Measurements from ENCODE around the gene IFI30. TPM values are rescaled to one million over a fixed set of nuclear protein-coding genes. Genes with fewer than 3 reads are reported as not detected.

Gene IFI30
- 10 to 100 TPM; 12.0 to 19.8 (median 17.6) TPM for polyA plus RNA-seq (ENCODE audit: insufficient read length in 3 of 3)

DNA sequence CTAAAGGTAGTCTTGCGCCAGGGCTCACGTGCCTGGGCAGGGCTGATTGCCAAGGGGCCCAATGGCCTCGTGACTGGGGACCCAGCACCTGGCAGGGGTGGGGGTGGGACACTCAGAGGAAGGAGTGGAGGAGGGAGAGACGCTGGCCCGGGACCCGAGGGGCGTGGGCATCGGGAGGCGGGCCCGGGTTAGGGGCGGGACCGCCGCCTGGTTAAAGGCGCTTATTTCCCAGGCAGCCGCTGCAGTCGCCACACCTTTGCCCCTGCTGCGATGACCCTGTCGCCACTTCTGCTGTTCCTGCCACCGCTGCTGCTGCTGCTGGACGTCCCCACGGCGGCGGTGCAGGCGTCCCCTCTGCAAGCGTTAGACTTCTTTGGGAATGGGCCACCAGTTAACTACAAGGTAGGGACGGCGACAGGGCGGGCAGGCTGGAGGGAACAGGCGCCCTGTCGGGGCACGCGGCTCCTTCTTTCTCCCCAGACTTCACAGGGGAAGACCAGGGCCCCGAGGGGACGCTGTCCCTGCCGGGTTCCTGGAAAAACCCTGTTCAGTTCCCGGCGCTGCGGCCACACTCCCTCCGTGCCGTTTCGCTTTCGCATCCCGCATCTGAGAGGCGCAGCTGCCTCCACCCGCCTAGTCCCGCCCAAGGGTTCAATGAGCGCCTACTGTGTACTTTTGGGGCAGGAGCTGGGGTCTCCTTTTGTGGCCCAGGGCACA is at the start of gene IFI30:
IFI30 (plus strand) TSS at position 242 of the 717 bp plus-strand sequence; CDS start at position 271, 29 bp downstream.
- no peak for DNase-seq (ENCODE audit: low read depth in 3 of 3, low spot score in 2 of 3)

DNA sequence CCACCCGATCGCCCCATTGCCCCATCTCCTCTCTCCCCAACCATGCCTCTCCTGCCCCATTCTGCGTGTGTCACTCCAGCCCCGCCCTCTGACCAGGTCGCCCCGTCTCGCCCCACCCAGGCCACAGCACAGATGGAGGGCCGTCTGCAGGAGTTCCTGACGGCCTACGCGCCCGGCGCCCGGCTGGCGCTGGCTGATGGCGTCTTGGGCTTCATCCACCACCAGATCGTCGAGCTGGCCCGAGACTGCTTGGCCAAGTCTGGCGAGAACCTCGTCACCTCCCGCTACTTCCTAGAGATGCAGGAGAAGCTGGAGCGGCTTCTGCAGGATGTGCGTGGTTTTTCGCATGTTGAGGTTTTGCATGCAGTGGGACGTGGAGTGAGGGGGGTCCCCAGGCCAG is 49.8 kb upstream of the IFI30 start:
- no peak for DNase-seq (ENCODE audit: low read depth in 3 of 3, low spot score in 2 of 3)

DNA sequence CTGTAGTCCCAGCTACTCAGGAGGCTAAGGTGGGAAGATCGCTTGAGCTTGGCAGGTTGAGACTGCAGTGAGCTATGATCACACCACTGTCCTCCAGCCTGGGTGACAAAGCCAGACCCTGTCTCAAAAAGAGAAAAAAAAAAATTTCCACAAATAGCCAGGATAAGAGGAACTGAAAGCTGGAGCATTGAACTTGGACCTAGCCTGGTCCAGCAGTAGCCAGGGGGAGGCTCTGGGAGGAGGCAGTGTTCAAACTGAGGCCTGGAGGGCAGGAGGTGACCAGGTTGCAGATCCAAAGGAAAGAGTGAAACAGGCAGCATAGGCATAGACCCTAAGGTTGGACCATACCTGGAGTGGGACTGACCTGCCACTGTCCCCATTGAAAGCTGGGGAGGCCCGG is 47.5 kb upstream of the IFI30 start:
- no peak for DNase-seq (ENCODE audit: low read depth in 3 of 3, low spot score in 2 of 3)

DNA sequence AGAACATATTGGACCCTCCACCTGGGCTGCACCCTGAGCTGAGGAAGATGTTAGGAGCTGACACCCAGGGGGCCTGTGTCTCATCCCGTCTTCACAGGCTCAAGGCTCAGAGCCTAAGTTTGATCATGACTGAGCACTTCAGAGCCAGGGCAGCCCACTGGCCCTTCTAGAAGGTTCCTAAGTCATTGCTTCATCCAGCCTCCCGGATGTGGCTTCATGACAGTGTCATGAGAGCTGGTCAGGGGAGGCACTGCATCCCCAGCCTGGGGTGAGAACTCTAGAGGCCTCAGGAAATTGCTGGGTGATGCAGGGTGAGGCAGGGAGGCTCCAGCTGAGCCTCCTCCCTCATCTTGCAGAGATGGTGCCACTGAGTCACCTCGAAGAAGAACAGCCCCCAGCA is 45.6 kb upstream of the IFI30 start:
- DNase-seq (ENCODE audit: low read depth in 3 of 3, low spot score in 2 of 3): no peak

DNA sequence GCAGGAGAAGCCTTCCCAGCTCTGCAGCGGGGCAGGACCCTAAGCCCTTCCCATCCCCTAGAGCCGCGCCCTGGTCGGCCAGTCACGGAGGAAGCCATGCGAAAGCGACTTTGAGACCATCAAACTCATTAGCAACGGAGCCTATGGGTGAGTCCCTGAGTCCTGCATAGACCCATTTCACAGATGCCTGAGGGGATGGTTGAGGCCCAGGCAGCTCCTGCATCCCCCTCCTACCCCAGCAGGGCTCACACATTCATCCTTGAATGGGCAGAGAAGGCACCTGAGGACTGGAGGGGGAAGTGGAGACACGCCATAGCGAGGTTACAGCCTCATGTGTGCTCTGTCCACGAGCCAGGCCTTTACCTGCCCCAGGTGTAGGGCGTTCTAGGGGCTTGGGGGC is 44.8 kb upstream of the IFI30 start:
- DNase-seq (ENCODE audit: low read depth in 3 of 3, low spot score in 2 of 3): no peak

DNA sequence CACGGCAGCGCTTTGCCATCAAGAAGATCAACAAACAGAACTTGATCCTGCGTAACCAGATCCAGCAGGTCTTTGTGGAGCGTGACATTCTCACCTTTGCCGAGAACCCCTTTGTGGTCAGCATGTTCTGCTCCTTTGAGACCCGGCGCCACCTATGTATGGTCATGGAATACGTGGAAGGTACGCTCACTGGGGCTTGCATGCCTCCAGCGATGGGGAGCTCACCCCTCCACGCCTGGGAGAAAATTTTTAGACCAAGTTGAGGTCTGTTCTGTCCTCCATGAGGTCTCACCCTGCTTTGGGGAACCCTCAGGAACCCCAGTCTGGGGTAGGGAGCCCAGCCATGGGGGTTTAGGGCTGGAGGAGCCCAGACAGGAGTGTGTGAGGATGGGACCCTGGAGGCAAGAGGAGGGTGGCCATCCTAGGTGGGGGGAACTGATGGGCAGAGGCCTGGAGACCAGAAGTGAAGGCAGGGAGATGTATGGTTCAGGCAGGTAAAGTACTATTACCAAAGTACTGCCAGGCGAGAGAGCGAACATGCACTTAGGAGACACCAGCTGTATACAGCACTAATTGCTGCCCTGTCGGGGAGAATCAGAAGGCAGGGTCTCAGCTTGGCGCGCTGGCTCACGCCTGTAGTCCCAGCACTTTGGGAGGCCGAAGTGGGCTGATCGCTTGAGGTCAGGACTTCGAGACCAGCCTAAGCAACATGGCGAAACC is 42.9 kb upstream of the IFI30 start:
- no peak for DNase-seq (ENCODE audit: low read depth in 3 of 3, low spot score in 2 of 3)

DNA sequence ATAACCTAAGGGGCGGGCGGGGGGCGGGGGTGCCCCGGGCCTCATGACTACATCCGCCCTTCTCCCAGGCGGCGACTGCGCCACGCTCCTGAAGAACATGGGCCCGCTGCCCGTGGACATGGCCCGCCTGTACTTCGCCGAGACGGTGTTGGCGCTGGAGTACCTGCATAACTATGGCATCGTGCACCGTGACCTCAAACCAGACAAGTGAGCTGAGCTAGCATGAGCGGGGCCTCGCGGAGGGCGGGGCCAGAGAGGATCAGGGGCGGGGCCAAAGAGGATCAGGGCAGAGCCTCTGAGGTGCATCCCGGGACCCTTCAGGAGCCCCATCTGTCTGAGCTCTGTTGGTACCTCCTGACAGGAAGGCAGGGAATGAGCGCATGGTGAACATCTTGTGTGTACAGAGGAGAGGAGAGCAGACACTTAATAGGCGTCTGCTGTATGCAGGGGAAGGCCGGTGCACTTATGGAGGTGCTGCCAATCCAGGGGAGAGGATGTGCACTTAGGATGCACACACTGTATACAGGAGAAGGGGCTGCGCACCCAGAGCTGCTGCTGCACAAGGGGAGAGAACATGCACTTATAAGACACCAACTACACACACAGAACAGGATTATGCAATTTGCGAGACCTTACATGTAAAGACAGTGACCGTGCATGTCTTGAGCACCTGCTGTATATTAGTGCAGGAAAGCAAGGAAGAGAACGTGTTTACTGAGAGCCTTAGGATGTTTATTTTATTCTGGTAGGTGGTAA is 41.6 kb upstream of the IFI30 start:
- no peak for DNase-seq (ENCODE audit: low read depth in 3 of 3, low spot score in 2 of 3)

DNA sequence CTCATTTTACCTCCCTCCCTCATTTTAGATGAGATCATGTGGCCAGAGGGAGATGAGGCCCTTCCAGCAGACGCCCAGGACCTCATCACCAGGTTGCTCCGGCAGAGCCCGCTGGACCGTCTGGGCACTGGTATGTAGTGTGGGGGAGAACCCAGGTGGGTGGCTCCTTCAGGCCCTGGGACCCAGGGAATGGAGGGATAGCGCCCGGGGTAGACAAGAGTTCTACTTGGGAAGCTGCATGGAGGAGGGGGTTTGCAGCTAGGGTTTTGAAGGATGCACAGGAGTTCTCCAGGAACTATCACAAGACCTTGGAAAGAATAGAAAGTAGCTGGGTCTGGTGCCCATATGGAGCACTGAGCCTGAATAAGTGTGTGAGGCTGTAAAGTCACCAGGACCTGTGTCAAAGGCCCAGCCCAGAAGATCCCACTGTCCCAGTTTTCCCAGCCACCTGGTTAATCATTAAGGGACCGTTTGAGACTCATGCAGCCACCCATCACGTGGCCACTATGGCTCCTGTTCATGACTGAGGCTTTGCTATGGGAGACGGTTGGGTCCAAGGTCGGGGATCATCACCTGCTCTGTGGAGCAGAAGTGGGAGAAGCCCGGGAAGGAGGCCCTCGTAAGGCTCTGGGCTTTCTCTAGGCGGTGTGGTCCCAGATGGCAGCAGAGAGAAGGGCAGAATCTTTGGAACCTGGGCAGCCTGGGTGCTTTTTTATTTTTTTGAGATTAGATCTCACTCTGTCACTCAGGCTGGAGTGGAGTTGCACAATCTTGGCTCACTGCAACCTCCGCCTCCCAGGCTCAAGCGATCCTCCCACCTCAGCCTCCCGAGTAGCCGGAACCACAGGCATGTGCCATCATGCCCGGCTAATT is 37.7 kb upstream of the IFI30 start:
- DNase-seq (ENCODE audit: low read depth in 3 of 3, low spot score in 2 of 3): no peak

DNA sequence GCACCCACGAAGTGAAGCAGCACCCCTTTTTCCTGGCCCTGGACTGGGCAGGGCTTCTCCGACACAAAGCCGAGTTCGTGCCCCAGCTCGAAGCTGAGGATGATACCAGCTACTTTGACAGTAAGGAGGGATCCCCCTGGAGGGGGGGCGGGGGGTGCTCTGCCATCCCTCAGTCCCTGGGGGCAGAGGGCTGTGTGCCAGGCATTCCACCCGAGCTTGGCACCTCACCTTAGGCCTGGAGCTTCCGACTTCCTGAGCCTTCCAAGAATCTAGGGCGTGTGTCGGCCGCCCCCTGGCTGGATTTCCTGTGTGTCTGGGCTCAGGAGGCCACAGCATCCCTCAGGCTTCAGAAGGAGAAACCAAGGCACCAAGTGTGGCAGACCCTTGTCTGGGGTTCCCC is 36.4 kb upstream of the IFI30 start:
- DNase-seq (ENCODE audit: low read depth in 3 of 3, low spot score in 2 of 3): no peak

DNA sequence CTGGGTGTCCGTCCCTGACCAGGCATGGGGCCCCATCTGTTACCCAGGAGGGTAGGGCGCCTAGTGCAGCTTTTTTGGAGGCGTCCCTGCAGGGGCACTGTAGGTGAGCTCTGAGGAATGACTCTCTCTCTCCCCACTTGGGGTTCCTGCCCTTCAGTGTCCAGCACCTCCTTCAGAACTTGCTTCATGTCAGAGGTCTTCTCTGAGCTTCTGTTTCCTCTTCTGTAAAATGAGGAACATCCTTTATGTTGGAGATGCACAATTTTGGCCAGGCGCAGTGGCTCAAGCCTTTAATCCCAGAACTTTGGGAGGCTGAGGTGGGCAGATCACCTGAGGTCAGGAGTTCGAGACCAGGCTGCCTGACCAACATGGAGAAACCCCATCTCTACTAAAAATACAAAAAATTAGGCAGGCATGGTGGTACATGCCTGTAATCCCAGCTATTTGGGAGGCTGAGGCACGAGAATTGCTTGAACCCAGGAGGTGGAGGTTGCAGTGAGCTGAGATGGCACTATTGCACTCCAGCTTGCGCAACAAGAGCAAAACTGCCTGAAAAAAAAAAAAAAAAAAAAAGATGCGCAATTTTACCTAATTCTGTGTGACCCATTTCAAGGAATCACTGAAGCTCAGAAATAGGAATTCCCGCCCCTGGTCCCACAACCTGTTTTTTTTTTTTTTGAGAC is 35.8 kb upstream of the IFI30 start:
- DNase-seq (ENCODE audit: low read depth in 3 of 3, low spot score in 2 of 3): no peak

DNA sequence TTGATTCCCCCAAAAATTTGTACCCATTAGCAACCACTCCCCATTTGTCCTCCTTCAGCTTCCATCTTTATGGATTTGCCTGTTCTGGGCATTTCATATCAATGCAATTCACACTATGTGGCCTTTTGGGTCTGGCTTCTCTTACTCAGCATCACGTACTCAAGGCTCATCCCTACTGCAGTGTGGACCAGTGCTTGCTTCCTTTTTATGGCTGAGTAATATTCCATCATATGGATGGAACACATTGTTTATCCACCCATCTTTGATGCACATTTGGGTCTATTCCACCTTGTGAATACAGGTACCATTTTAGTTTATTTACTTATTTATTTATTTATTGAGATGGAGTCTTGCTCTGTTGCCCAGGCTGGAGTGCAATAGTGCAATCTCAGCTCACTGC is 33.1 kb upstream of the IFI30 start:
- DNase-seq (ENCODE audit: low read depth in 3 of 3, low spot score in 2 of 3): no peak

DNA sequence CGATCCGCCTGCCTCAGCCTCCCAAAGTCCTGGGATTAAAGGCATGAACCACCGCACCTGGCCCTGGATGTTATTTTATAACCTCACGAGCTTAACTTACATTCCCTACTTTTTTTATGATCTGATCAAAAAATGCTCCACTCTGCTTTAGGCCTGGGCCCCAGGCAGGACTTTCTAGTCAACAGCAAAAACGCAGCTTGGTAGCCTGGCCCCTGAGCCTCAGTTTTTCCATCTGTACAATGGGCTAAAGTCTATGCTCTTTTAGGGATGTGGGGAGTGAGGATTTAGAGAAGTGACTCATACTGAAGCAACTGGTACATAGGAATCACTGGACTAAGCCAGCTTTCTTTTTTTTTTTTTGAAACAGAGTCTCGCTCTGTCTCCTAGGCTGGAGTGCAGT is 32.6 kb upstream of the IFI30 start:
- DNase-seq (ENCODE audit: low read depth in 3 of 3, low spot score in 2 of 3): no peak

DNA sequence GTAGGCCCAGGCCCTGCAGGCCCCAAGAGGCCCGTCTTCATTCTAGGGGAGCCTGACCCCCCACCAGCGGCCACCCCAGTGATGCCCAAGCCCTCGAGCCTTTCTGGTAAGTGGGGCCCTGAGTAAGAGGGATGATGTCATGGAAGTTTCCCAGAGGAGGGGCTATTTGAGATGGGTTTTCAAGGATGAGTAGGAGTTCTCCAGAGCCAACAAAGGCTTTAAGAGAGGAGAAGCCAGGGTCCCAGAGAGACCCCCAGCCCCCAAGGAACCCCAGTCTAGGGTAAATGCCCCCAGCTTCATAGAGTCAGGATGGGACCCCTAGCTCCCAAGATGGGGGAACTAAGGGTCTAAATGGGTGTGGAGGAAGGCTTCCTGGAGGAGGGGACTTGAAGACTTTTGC is 29.7 kb upstream of the IFI30 start:
- DNase-seq (ENCODE audit: low read depth in 3 of 3, low spot score in 2 of 3): no peak

DNA sequence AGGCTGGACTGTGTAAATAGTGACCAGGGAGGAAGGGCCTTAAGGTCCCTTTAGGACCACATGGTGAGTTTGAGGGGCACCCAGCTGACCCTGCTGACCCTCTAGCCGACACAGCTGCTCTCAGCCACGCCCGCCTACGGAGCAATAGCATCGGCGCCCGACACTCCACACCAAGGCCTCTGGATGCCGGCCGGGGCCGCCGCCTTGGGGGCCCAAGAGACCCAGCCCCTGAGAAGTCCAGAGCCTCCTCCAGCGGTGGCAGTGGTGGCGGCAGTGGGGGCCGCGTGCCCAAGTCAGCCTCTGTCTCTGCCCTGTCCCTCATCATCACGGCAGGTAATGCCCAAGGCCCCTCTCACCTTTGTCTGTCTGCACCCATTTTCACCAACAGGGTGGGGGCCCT is 29.3 kb upstream of the IFI30 start:
- no peak for DNase-seq (ENCODE audit: low read depth in 3 of 3, low spot score in 2 of 3)

DNA sequence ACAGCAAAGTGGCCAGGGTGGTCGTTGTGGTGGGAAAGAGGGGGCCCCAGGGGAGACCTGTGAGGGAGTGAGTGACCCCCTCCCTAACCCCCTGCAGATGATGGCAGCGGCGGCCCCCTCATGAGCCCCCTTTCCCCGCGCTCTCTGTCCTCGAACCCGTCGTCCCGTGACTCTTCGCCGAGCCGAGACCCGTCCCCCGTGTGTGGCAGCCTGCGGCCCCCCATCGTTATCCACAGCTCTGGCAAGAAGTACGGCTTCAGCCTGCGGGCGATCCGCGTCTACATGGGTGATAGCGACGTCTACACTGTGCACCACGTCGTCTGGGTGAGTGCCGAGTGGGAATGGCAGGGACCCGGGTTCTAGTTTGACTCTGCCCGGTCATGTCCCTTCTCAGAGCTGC is 28.7 kb upstream of the IFI30 start:
- no peak for DNase-seq (ENCODE audit: low read depth in 3 of 3, low spot score in 2 of 3)

DNA sequence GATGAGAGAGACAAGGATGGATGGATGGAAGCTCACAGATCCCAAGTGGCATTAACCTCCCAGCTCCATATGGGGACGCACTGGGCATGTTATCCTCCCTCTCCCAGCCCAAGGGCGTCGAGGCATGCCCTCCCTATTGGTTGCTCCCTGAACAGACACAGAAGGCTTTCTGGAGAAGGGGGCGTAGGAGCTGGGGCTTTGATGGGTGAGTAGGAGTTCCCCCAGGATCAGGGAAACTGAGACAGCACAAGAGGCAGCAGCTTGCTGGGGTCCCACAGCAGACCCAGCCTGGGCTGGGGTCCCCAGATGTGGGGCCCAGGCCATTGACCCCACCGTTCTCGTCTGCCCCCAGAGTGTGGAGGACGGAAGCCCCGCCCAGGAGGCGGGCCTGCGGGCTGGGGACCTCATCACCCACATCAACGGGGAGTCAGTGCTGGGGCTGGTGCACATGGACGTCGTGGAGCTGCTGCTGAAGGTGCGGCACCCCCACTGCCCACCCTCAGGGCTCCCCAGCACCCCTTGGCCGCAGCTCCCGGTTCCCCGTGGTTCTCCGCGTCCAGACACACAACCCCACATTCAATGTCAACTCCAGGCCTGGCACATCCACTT is 28.1 kb upstream of the IFI30 start:
- no peak for DNase-seq (ENCODE audit: low read depth in 3 of 3, low spot score in 2 of 3)

DNA sequence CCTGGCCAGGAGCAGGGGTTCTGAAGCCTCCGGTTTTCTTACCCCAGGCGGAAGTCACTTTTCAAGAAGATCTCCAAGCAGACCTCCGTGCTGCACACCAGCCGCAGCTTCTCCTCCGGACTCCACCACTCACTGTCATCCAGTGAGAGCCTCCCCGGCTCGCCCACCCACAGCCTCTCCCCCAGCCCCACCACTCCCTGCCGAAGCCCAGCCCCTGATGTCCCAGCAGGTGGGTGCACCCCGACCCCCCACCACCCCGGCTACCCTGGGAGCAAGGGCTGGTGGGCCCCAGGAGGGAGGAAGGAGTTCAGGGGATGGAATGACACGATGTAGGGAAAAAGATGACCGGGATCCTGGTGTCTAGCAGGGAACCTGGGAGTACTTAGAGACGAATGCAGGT is 26.2 kb upstream of the IFI30 start:
- no peak for DNase-seq (ENCODE audit: low read depth in 3 of 3, low spot score in 2 of 3)

DNA sequence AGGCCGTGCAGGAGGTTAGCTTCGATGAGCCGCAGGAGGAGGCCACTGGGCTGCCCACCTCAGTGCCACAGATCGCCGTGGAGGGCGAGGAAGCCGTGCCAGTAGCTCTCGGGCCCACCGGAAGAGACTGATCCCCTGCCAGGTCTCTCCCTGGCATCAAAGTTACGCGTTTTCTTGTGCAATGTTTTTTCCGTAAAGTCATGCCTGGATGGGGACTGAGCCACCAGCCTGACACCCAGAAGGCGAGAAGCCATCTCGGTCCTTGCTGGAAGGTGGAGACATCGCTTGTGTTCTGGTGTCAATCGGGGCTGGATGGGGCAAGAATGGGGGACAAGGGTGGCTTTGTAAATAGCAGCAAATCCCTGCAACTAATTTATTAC is 24.0 kb upstream of the IFI30 start:
- DNase-seq (ENCODE audit: low read depth in 3 of 3, low spot score in 2 of 3): no peak

DNA sequence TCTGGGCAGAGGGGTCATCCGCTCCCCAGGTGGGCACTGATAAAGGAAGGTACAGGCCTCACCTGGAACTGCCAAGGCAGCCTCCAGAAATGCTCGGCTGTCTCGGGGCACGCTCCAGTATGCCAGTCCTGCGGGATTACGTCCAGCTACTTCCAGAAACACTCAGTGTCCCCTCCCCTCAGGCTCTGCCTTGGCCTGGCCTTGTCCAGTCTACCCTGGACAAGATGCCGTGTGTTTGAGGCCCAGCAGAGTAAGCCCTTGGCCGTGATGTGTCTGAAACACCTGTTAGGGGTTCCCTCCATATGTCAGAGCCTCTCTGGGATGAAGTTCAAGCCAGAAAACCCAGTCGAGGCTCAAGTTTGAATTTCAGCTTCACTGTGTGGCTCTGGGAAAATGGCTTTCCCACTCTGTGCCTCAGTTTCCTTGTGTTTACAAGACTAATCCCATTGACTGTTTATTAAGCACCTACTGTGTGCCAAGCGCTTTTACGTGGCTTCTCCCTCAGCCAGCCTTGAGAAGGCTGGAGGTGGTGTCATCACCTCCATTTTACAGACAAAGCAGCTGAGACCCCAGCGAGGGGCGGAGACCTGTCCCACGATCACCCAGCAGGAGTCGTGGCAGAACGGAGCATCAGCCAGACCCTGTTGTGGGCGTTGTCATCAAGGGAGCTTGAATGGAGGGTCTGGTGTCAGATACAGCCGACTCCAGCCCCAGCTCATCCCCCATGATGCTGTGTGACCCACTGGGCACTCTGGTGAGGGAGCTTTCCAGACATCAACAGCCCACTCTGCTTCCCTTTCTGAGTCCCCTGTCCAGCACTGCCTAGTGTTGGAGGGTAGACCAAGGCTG is 22.6 kb upstream of the IFI30 start:
- no peak for DNase-seq (ENCODE audit: low read depth in 3 of 3, low spot score in 2 of 3)
